ENCODE results near the gene SLC35B2. TPM values are rescaled to one million over a fixed set of nuclear protein-coding genes. Genes with fewer than 3 reads are reported as not detected.

SLC35B2 gene
- total RNA-seq, 1 donor = 94.1 TPM

DNA sequence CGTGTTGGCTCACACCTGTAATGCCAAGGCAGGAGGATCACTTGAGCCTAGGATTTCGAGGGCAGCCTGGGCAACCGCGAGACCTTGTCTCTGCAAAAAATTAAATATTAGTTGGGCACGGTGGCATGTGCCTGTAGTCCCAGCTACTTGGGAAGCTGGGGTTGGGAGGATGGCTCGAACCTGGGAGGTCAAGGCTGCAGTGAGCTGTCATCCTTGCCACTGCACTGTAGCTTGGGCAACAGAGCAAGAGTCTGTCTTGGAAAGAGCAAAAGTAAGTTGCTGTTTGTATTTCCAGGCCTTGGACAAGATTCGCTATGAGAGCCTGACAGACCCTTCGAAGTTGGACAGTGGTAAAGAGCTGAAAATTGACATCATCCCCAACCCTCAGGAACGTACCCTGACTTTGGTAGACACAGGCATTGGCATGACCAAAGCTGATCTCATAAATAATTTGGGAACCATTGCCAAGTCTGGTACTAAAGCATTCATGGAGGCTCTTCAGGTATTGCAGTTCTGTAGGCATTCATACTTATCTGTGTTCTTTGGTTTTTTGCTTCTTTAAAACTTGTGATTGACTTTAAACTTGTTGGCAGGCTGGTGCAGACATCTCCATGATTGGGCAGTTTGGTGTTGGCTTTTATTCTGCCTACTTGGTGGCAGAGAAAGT, 8.1 kb downstream of the SLC35B2 start:
- Histone ChIP-seq H3K4me3 (ENCODE audit: insufficient read depth, low read length) (peak overlapping the region; percentile 99), H3K9me3 (ENCODE audit: low read depth, low read length) (no peaks in the 10 kb centered on the region), H3K27me3 (ENCODE audit: insufficient read depth, low read length) (no peaks in the 10 kb centered on the region), H3K27ac (ENCODE audit: low read depth, low read length) (peak overlapping the region; percentile 19), H2AFZ (ENCODE audit: low read length) (no peak overlapping the region), H3K4me1 (ENCODE audit: insufficient read depth, low read length) (peaks cover 26% of the 10 kb centered on the region), H3K4me2 (ENCODE audit: insufficient read depth, low read length) (peak overlapping the region; percentile 97), H4K20me1 (ENCODE audit: insufficient read depth, low read length) (peaks cover 64% of the 10 kb centered on the region), H3K79me2 (ENCODE audit: insufficient read depth, low read length) (peaks cover 64% of the 10 kb centered on the region), H3K36me3 (ENCODE audit: insufficient read depth, low read length) (peaks cover 57% of the 10 kb centered on the region)
- TF ChIP-seq, protein P1, sequence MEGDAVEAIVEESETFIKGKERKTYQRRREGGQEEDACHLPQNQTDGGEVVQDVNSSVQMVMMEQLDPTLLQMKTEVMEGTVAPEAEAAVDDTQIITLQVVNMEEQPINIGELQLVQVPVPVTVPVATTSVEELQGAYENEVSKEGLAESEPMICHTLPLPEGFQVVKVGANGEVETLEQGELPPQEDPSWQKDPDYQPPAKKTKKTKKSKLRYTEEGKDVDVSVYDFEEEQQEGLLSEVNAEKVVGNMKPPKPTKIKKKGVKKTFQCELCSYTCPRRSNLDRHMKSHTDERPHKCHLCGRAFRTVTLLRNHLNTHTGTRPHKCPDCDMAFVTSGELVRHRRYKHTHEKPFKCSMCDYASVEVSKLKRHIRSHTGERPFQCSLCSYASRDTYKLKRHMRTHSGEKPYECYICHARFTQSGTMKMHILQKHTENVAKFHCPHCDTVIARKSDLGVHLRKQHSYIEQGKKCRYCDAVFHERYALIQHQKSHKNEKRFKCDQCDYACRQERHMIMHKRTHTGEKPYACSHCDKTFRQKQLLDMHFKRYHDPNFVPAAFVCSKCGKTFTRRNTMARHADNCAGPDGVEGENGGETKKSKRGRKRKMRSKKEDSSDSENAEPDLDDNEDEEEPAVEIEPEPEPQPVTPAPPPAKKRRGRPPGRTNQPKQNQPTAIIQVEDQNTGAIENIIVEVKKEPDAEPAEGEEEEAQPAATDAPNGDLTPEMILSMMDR (IDR thresholded peaks at IDR 0.05; ENCODE audit: extremely low read depth, low read depth, low read length) = no peak
- no peak for DNase-seq (ENCODE audit: insufficient read length, low spot score, missing footprints)

DNA sequence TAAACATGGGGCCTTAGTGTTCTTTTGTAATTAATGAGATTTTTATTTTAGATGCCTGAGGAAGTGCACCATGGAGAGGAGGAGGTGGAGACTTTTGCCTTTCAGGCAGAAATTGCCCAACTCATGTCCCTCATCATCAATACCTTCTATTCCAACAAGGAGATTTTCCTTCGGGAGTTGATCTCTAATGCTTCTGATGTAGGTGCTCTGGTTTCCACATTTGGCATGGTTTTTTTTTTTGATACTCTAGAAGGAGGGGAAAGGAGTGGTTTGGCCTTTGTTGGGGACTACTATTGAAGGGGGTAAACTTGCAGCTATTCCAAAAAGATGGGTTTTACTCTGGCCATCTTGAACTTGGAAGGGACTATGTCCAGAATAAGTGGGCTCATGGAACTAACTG, 8.7 kb downstream of the SLC35B2 start:
- peaks cover 58% of the 10 kb centered on the region for H4K20me1 ChIP-seq (ENCODE audit: insufficient read depth, low read length)
- TF ChIP-seq, protein P1 (IDR thresholded peaks at IDR 0.05; ENCODE audit: extremely low read depth, low read depth, low read length) = no peak

DNA sequence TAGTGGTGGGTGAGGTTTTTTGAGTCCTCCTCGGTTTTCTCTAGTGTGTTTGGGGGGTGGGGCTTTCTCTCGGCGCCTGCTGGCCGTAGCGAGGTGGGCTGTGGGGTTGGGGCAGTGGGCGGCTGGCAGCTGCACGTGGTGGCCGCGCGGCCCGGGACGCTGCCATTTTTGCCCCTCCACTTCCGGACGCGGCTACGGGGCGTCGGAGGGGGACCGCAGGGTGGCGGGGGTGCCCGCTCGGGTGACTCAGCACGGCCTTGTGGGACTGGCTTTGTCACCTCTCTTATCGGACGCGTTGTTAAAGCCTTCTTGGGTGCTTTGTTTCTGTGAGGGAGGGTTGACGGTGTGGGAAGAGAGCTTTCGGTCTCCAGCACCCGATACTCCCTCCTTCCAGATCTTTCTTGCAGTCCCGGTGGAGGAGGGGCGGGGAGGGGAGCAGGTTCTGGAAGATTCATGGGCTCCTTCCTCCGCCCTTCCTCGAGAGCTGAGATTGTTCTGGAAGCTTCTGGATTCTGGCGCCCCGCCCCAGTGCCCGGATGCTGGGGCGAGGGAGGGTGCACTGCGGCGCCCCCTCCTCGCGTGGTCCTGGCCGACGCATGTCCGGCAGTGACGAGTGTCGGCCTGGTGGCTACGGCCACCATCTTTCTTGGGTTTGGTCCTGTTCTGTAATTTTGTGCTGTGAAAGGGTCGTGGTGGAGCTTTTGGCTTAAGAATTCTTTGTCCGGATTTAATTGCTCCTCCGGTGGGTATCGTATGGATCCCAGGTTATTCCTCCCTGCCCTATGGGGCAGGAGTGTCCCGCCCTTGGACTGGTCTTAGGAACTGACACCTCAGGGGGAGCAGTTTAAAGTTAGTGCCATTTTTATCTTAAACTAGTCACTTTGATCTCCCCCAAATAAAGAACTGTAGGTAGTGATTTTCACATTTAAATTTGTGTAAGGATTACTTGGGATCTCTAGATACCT, 9.7 kb downstream of the SLC35B2 start:
- H3K79me2 ChIP-seq (ENCODE audit: insufficient read depth, low read length) = peaks cover 52% of the 10 kb centered on the region
- peak; percentile 88 for DNase-seq (ENCODE audit: insufficient read length, low spot score, missing footprints)
- H3K9me3 ChIP-seq (ENCODE audit: low read depth, low read length) = no peaks in the 10 kb centered on the region
- TF ChIP-seq, protein P1 (IDR thresholded peaks at IDR 0.05; ENCODE audit: extremely low read depth, low read depth, low read length) = no peak
- H3K36me3 ChIP-seq (ENCODE audit: insufficient read depth, low read length) = peaks cover 41% of the 10 kb centered on the region
- peak overlapping the region; percentile 99 for H3K4me3 ChIP-seq (ENCODE audit: insufficient read depth, low read length)
- peaks cover 26% of the 10 kb centered on the region for H3K4me1 ChIP-seq (ENCODE audit: insufficient read depth, low read length)
- H3K27ac ChIP-seq (ENCODE audit: low read depth, low read length) = peak overlapping the region; percentile 95
- H3K27me3 ChIP-seq (ENCODE audit: insufficient read depth, low read length) = no peaks in the 10 kb centered on the region
- no peak overlapping the region for H2AFZ ChIP-seq (ENCODE audit: low read length)
- peaks cover 49% of the 10 kb centered on the region for H4K20me1 ChIP-seq (ENCODE audit: insufficient read depth, low read length)
- H3K4me2 ChIP-seq (ENCODE audit: insufficient read depth, low read length) = peak overlapping the region; percentile 97

More for the DNA sequence above, 8.7 kb downstream of the SLC35B2 start:
- no peaks in the 10 kb centered on the region for H3K9me3 ChIP-seq (ENCODE audit: low read depth, low read length)
- peak overlapping the region; percentile 97 for H3K4me2 ChIP-seq (ENCODE audit: insufficient read depth, low read length)
- no peak overlapping the region for H2AFZ ChIP-seq (ENCODE audit: low read length)
- peaks cover 50% of the 10 kb centered on the region for H3K36me3 ChIP-seq (ENCODE audit: insufficient read depth, low read length)
- no peaks in the 10 kb centered on the region for H3K27me3 ChIP-seq (ENCODE audit: insufficient read depth, low read length)
- peaks cover 26% of the 10 kb centered on the region for H3K4me1 ChIP-seq (ENCODE audit: insufficient read depth, low read length)
- peak overlapping the region; percentile 19 for H3K27ac ChIP-seq (ENCODE audit: low read depth, low read length)
- peaks cover 61% of the 10 kb centered on the region for H3K79me2 ChIP-seq (ENCODE audit: insufficient read depth, low read length)
- peak overlapping the region; percentile 99 for H3K4me3 ChIP-seq (ENCODE audit: insufficient read depth, low read length)
- DNase-seq (ENCODE audit: insufficient read length, low spot score, missing footprints) = peak; percentile 26

Data from osteoblast (primary cell).